Right kidney (tissue), 1 donor: ENCODE data around the gene KIF21A.
"Not testable (repeated sequence)": the region's sequence is repeated elsewhere in the genome, so short reads cannot be mapped to it uniquely, and the experiment has no call there.

Experiments used
- DNase-seq: peaks from one replicate; pipeline ENCODE4 v3.0.0-alpha.2; 2016

The KIF21A gene

GRCh38 chr12:39348941-39349626 is 93.8 kb downstream of the KIF21A start:
- no peak for DNase-seq

GRCh38 chr12:39348523-39348922 is 94.4 kb downstream of the KIF21A start:
- DNase-seq: no peak

- DNase-seq: no peak
Measured at GRCh38 chr12:39344926-39345325, 98.0 kb downstream of the KIF21A start.

- no peak for DNase-seq
Measured at GRCh38 chr12:39343665-39344064, 99.3 kb downstream of the KIF21A start.

- DNase-seq: no peak
Measured at GRCh38 chr12:39341761-39342160, 101.2 kb downstream of the KIF21A start.

GRCh38 chr12:39341179-39341578 is 101.7 kb downstream of the KIF21A start:
- DNase-seq: no peak

- DNase-seq: no peak
Measured at GRCh38 chr12:39332661-39333175, 110.2 kb downstream of the KIF21A start.

- DNase-seq: no peak
Measured at GRCh38 chr12:39331539-39332261, 111.2 kb downstream of the KIF21A start.

GRCh38 chr12:39329876-39330275 is 113.0 kb downstream of the KIF21A start:
- DNase-seq: no peak

- no peak for DNase-seq
Measured at GRCh38 chr12:39329018-39329417, 113.9 kb downstream of the KIF21A start.

GRCh38 chr12:39327965-39328364 is 115.0 kb downstream of the KIF21A start:
- DNase-seq: no peak

- DNase-seq: no peak
Measured at GRCh38 chr12:39327510-39327909, 115.4 kb downstream of the KIF21A start.

GRCh38 chr12:39319180-39319579 is 123.7 kb downstream of the KIF21A start:
- DNase-seq: no peak

GRCh38 chr12:39314547-39314946 is 128.4 kb downstream of the KIF21A start:
- DNase-seq: no peak

- DNase-seq: no peak
Measured at GRCh38 chr12:39309516-39309915, 133.4 kb downstream of the KIF21A start.

GRCh38 chr12:39301422-39301821 is 141.5 kb downstream of the KIF21A start:
- no peak for DNase-seq

GRCh38 chr12:39300799-39301198 is 142.1 kb downstream of the KIF21A start:
- no peak for DNase-seq

- no peak for DNase-seq
Measured at GRCh38 chr12:39297891-39298290, 145.0 kb downstream of the KIF21A start.

GRCh38 chr12:39296496-39296895 is 146.4 kb downstream of the KIF21A start:
- no peak for DNase-seq

GRCh38 chr12:39295593-39295992 is 147.3 kb downstream of the KIF21A start:
- DNase-seq: not testable (repeated sequence)

- DNase-seq: no peak
Measured at GRCh38 chr12:39294715-39295114, 148.2 kb downstream of the KIF21A start.

- DNase-seq: no peak
Measured at GRCh38 chr12:39292125-39292630, 150.7 kb downstream of the KIF21A start.

- no peak for DNase-seq
Measured at GRCh38 chr12:39287817-39288216, 155.1 kb downstream of the KIF21A start.

- no peak for DNase-seq
Measured at GRCh38 chr12:39287409-39287808, 155.5 kb downstream of the KIF21A start.
